ENCODE results near the gene C2orf15. TPM values are rescaled to one million over a fixed set of nuclear protein-coding genes. Genes with fewer than 3 reads are reported as not detected.

C2orf15 gene
- total RNA-seq, 1 experiment from 2014 or later: 1.9 TPM

DNA sequence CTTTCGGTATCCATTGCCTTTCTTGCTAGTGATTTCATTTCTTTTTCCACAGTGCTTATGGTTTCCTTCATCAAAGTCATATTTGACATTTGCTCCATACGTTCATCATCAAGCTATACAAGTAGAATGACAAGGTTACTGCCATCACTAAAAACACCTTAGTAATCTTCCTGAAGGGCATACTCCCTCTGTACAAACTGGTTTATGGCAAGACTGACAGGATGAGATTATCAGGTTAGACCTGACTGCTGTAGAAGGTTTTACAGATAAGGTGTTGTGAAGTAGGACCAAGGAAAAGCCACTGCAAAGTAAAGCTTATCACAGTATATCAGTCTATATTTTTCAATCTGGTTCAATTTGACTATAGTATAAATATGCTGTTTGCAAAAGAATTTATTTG, 37.5 kb upstream of the C2orf15 start:
- CTCF ChIA-PET: no interaction called here
- H4K20me1 ChIP-seq (ENCODE audit: insufficient read depth): no peaks in the 10 kb centered on the region
- H2AFZ ChIP-seq (ENCODE audit: low read depth, low read length, poor library complexity, severe bottlenecking): no peak overlapping the region
- no peaks in the 10 kb centered on the region for H3K4me1 ChIP-seq (ENCODE audit: control insufficient read depth in 1 of 2, insufficient read depth in 2 of 2, low read length in 2 of 2)
- no peak overlapping the region for H3K4me2 ChIP-seq (ENCODE audit: low read length)
- H3K79me2 ChIP-seq (ENCODE audit: insufficient read depth, low read length): no peaks in the 10 kb centered on the region
- POLR2A ChIA-PET: interaction anchor here (0.7 kb wide), 1 partner anchor 477 kb away, joined by 3 read pairs; no protein-coding TSS in a partner anchor
- H3K9me3 ChIP-seq (ENCODE audit: control insufficient read depth in 1 of 2, insufficient read depth in 1 of 2, low read depth in 1 of 2, low read length in 2 of 2): no peaks in the 10 kb centered on the region
- RAD21 ChIA-PET (ENCODE audit: low non-redundant PET in 1 of 2, low total read pairs in 2 of 2, uncharacterized antibody in 2 of 2, unreplicated experiment in 2 of 2): no interaction called here
- no peaks in the 10 kb centered on the region for H3K27me3 ChIP-seq (ENCODE audit: insufficient read depth, low read length)
- no peaks in the 10 kb centered on the region for H3K9me2 ChIP-seq (ENCODE audit: insufficient read depth)
- no peaks in the 10 kb centered on the region; a peak in 1 of 4 replicates for H3K36me3 ChIP-seq (ENCODE audit: control insufficient read depth in 1 of 2, insufficient read depth in 2 of 2, low read length in 2 of 2)
- no peak overlapping the region for H3K27ac ChIP-seq (ENCODE audit: low read depth, low read length)
- TF ChIP-seq POLR2A (IDR thresholded peaks at IDR 0.05; ENCODE audit: borderline replicate concordance, extremely low read depth, insufficient read depth, insufficient read length) (no peak), SRF (IDR thresholded peaks at IDR 0.05; ENCODE audit: low read depth) (no peak), JUND (IDR thresholded peaks at IDR 0.05) (no peak), FOSL1 (IDR thresholded peaks at IDR 0.05; ENCODE audit: low read depth) (no peak), ELF1 (IDR thresholded peaks at IDR 0.05; ENCODE audit: borderline replicate concordance, low read depth) (no peak), ZNF274 (IDR thresholded peaks at IDR 0.05; ENCODE audit: low read depth, low read length) (no peak), YY1 (IDR thresholded peaks at IDR 0.05; ENCODE audit: extremely low read depth, insufficient replicate concordance, low read depth, low read length) (no peak), POLR2AphosphoS5 (IDR thresholded peaks at IDR 0.05; ENCODE audit: low read depth, low read length) (no peak), SIN3A (IDR thresholded peaks at IDR 0.05; ENCODE audit: low read depth) (no peak), SP1 (IDR thresholded peaks at IDR 0.05; ENCODE audit: low read depth) (no peak), CBX3 (IDR thresholded peaks at IDR 0.05; ENCODE audit: low read depth) (no peak), TCF7L2 (IDR thresholded peaks at IDR 0.05; ENCODE audit: borderline replicate concordance, extremely low read depth, insufficient read depth, insufficient read length) (no peak)
- TF ChIP-seq, protein P1, sequence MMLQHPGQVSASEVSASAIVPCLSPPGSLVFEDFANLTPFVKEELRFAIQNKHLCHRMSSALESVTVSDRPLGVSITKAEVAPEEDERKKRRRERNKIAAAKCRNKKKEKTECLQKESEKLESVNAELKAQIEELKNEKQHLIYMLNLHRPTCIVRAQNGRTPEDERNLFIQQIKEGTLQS (IDR thresholded peaks at IDR 0.05): no peak
- H3K9ac ChIP-seq (ENCODE audit: low read length): no peak overlapping the region
- ATAC-seq (no peak), DNase-seq (ENCODE audit: low read depth, low spot score) (no peak)
- intact Hi-C loops (cut with micrococcal nuclease): no loop called here
- BruUV-seq (replicated peaks): no TSS peak
- no peak overlapping the region for H3K4me3 ChIP-seq (replicated peaks in 1 of 2; ENCODE audit: low read depth in 1 of 2, low read length in 2 of 2)

DNA sequence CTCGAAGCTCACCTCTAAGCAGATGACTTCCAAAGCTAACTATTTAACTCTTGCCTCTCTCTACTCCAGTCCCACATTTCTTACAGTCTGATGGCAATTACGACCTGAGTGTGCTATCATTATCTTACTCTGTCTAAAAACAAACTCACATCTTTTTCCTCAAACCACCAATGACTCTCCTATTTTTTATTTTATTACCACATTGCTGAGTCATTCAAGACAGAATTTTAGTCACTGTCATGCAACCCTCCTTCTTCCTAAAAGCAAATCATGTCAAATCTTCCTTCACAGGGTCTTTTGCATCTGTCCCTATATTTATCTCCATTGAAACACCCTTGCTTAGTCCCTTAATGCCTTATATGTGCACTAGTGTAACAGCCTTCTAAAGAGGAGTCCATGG, 34.6 kb upstream of the C2orf15 start:
- no peak overlapping the region for H3K9ac ChIP-seq (ENCODE audit: low read length)
- H3K9me2 ChIP-seq (ENCODE audit: insufficient read depth): no peaks in the 10 kb centered on the region
- RAD21 ChIA-PET (ENCODE audit: low non-redundant PET in 1 of 2, low total read pairs in 2 of 2, uncharacterized antibody in 2 of 2, unreplicated experiment in 2 of 2): no interaction called here
- DNase-seq (ENCODE audit: low read depth, low spot score) (no peak), ATAC-seq (no peak)
- H3K9me3 ChIP-seq (ENCODE audit: control insufficient read depth in 1 of 2, insufficient read depth in 1 of 2, low read depth in 1 of 2, low read length in 2 of 2): no peaks in the 10 kb centered on the region
- H3K4me3 ChIP-seq (replicated peaks in 1 of 2; ENCODE audit: low read depth in 1 of 2, low read length in 2 of 2): no peak overlapping the region
- H3K4me2 ChIP-seq (ENCODE audit: low read length): no peak overlapping the region
- no peak for TF ChIP-seq ELF1 (IDR thresholded peaks at IDR 0.05; ENCODE audit: borderline replicate concordance, low read depth)
- TF ChIP-seq CBX3 (IDR thresholded peaks at IDR 0.05; ENCODE audit: low read depth): no peak
- no peak for TF ChIP-seq JUND (IDR thresholded peaks at IDR 0.05)
- TF ChIP-seq YY1 (IDR thresholded peaks at IDR 0.05; ENCODE audit: extremely low read depth, insufficient replicate concordance, low read depth, low read length): no peak
- no peak for TF ChIP-seq CEBPB (IDR thresholded peaks at IDR 0.05; ENCODE audit: low read depth)
- TF ChIP-seq, protein P1 (IDR thresholded peaks at IDR 0.05): no peak
- no peak for TF ChIP-seq MAX (IDR thresholded peaks at IDR 0.05)
- no peak for TF ChIP-seq SIN3A (IDR thresholded peaks at IDR 0.05; ENCODE audit: low read depth)
- no peak for TF ChIP-seq SRF (IDR thresholded peaks at IDR 0.05; ENCODE audit: low read depth)
- no peak for TF ChIP-seq FOSL1 (IDR thresholded peaks at IDR 0.05; ENCODE audit: low read depth)
- no peak for TF ChIP-seq ZBTB33 (IDR thresholded peaks at IDR 0.05; ENCODE audit: extremely low read depth, insufficient replicate concordance, low read length)
- no peaks in the 10 kb centered on the region for H3K79me2 ChIP-seq (ENCODE audit: insufficient read depth, low read length)
- no peaks in the 10 kb centered on the region for H3K4me1 ChIP-seq (ENCODE audit: control insufficient read depth in 1 of 2, insufficient read depth in 2 of 2, low read length in 2 of 2)
- no peaks in the 10 kb centered on the region for H4K20me1 ChIP-seq (ENCODE audit: insufficient read depth)
- POLR2A ChIA-PET: no interaction called here
- CTCF ChIA-PET: no interaction called here
- no peak overlapping the region for H3K27ac ChIP-seq (ENCODE audit: low read depth, low read length)
- no peaks in the 10 kb centered on the region; a peak in 1 of 4 replicates for H3K36me3 ChIP-seq (ENCODE audit: control insufficient read depth in 1 of 2, insufficient read depth in 2 of 2, low read length in 2 of 2)
- intact Hi-C loops (cut with micrococcal nuclease): no loop called here
- no peaks in the 10 kb centered on the region for H3K27me3 ChIP-seq (ENCODE audit: insufficient read depth, low read length)
- H2AFZ ChIP-seq (ENCODE audit: low read depth, low read length, poor library complexity, severe bottlenecking): no peak overlapping the region
- BruUV-seq (replicated peaks): no TSS peak

All from HCT116 (cell line).